Kidney epithelial cell (primary cell): ENCODE results near the gene GRIA1. TPM values are rescaled to one million over a fixed set of nuclear protein-coding genes. Genes with fewer than 3 reads are reported as not detected.

Source experiments
- DNase-seq: peaks from one replicate; pipeline ENCODE4 v3.0.0-alpha.2; 2010; ENCODE audit warnings: low read depth
- H3K27me3 ChIP-seq: 2 replicates; pipeline ENCODE4 v1.6.0; 2011; ENCODE audit warnings: low read length; ENCODE audit not compliant: control insufficient read depth, insufficient read depth
- H3K36me3 ChIP-seq: 2 replicates; pipeline ENCODE4 v1.5.1; 2011; ENCODE audit warnings: low read length; ENCODE audit not compliant: control insufficient read depth, insufficient read depth
- H3K4me3 ChIP-seq: 2 replicates; pipeline ENCODE4 v1.5.1; 2011; ENCODE audit warnings: low read depth, mild to moderate bottlenecking, control low read depth, low read length
- total RNA-seq: library from RNA; depleted of rRNA; stranded (reverse); fragments of >200 nt; gene quantifications from 2 replicates; pipeline ENCODE4 v1.2.3, GENCODE V29; 2015
- TF ChIP-seq, protein P1 (sequence below): IDR thresholded peaks from 2 replicates; pipeline ENCODE4 v1.5.1; 2011; ENCODE audit warnings: mild to moderate bottlenecking, moderate library complexity, low read length, control low read depth, inconsistent platforms; ENCODE audit not compliant: insufficient read depth, poor library complexity, severe bottlenecking

GRIA1 gene
- total RNA-seq, 1 donor from 2014 or later = not detected

DNA sequence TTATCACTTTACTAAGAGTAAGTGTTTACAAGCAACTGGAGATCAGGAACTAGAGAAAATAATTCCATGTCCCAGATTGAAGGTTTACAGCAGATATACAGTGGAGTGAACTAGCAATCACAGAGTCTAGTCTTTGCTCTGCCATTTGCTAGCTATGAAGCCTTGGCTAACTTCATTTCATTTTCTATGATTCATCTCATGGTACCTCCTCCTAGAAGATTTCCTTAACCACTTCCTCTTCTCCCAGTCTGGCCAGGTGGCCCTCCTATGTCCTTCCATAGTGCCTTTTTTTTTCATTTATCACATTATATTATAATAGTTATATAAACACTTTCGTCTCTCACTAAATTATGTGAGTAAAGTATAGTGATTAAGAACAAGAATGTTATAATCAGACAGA, 52.1 kb downstream of the GRIA1 start:
- H3K4me3 ChIP-seq = no peak overlapping the region
- H3K36me3 ChIP-seq = no peaks in the 10 kb centered on the region
- TF ChIP-seq, protein P1, sequence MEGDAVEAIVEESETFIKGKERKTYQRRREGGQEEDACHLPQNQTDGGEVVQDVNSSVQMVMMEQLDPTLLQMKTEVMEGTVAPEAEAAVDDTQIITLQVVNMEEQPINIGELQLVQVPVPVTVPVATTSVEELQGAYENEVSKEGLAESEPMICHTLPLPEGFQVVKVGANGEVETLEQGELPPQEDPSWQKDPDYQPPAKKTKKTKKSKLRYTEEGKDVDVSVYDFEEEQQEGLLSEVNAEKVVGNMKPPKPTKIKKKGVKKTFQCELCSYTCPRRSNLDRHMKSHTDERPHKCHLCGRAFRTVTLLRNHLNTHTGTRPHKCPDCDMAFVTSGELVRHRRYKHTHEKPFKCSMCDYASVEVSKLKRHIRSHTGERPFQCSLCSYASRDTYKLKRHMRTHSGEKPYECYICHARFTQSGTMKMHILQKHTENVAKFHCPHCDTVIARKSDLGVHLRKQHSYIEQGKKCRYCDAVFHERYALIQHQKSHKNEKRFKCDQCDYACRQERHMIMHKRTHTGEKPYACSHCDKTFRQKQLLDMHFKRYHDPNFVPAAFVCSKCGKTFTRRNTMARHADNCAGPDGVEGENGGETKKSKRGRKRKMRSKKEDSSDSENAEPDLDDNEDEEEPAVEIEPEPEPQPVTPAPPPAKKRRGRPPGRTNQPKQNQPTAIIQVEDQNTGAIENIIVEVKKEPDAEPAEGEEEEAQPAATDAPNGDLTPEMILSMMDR = no peak
- H3K27me3 ChIP-seq = no peaks in the 10 kb centered on the region
- DNase-seq = no peak

GRCh38 chr5:153543288-153543687, 52.8 kb downstream of the GRIA1 start:
- DNase-seq = no peak
- TF ChIP-seq, protein P1 = no peak
- no peaks in the 10 kb centered on the region for H3K27me3 ChIP-seq
- no peaks in the 10 kb centered on the region for H3K36me3 ChIP-seq
- no peak overlapping the region for H3K4me3 ChIP-seq

GRCh38 chr5:153543959-153544470, 53.5 kb downstream of the GRIA1 start:
- Histone ChIP-seq H3K36me3 (no peaks in the 10 kb centered on the region), H3K27me3 (no peaks in the 10 kb centered on the region), H3K4me3 (no peak overlapping the region)
- TF ChIP-seq, protein P1 = no peak
- DNase-seq = no peak

DNA sequence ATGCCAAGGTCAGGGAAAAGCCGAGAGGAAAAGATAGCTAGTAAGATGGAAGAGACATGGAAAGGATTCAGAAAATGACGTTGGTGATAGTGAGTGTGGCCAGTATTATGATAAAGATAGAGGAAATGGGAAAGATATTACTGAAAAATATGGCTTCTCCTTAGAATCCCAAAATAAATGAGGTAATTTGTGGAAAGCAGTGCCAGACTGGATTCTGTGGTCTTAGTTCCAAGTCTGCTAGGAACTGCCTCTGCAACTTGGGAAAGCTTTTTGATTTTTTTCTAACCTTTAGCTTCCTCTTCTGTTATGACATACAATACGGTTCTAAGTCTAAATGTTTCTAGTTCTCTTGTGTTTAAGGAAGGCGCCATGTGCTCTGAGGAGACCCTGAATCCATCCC, 54.2 kb downstream of the GRIA1 start:
- Histone ChIP-seq H3K36me3 (no peaks in the 10 kb centered on the region), H3K4me3 (no peak overlapping the region), H3K27me3 (no peaks in the 10 kb centered on the region)
- TF ChIP-seq, protein P1 = no peak
- no peak for DNase-seq

DNA sequence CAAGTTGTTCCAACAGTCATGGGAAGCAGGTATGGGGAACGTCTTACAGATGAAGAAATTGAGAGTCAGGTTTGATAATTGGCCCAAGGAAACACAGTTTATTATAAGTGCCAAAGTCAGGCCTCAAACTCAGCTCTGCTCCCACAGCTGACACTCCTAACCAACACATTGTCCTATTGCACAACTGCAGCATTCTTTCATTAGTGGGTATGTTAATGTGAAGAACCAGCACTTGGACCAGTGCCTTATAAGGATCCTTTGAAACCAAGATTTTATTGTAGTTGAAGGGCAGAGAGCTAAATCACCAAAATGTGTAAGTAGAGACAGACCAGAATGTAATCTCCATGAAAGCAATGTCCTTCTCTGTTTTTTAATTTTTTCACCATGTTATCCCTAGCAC, 56.1 kb downstream of the GRIA1 start:
- Histone ChIP-seq H3K4me3 (no peak overlapping the region), H3K27me3 (no peaks in the 10 kb centered on the region), H3K36me3 (no peaks in the 10 kb centered on the region)
- DNase-seq = no peak
- TF ChIP-seq, protein P1 = no peak

DNA sequence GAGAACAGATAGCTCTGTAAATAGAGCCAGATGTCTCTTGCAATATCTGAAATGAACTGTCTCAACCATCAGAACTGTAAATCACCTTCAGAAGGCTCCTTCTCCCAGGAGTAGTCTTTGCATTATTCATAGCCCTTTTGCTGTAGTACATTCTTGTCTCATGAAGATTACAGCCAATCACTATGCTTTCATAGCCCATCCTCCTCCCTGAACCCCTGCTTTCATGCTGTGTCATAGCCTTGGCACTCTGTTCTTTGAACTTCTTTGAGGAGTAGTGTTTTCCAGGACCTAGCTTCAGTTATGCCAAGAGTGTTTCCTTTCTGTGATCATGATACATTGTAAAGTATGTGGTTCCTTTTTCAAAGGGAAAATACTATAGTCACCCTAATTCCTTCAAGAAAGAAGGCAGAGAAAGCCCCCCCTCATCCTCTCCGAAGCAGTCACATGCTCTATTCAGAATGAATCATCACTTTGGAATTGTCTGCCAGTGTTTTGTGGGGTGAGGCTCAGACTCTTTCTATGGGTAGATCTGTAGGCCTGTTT, 61.1 kb downstream of the GRIA1 start:
- no peaks in the 10 kb centered on the region for H3K36me3 ChIP-seq
- TF ChIP-seq, protein P1 = no peak
- H3K4me3 ChIP-seq = no peak overlapping the region
- no peaks in the 10 kb centered on the region for H3K27me3 ChIP-seq
- DNase-seq = peak; percentile 64
